ENCODE measurements around the gene AFF1. TPM values are rescaled to one million over a fixed set of nuclear protein-coding genes. Genes with fewer than 3 reads are reported as not detected.

Gene AFF1
- total RNA-seq, 4 donors from 2014 or later: 26.7 to 200 (median 92.5) TPM

GRCh38 chr4:86944964-86945781 lies 10.4 kb downstream of the AFF1 start:
- Histone ChIP-seq H3K4me3 (no peak overlapping the region), H3K36me3 (no peaks in the 10 kb centered on the region), H3K4me1 (peaks cover 0 to 20% of the 10 kb centered on the region in 2 donors), H3K27ac (no peak overlapping the region), H3K27me3 (no peaks in the 10 kb centered on the region), H3K9me3 (no peaks in the 10 kb centered on the region)
- intact Hi-C loops (cut with DNase I; ENCODE audit: low total_unique reads): loop anchor here (10.0 kb wide), 1 partner anchor 50 kb away; no protein-coding TSS in a partner anchor
- DNase-seq: no peak
- TF ChIP-seq CTCF (IDR thresholded peaks at IDR 0.05) (no peak), POLR2A (IDR thresholded peaks at IDR 0.05) (no peak)

- intact Hi-C loops (cut with DNase I; ENCODE audit: low total_unique reads): loop anchor here (10.0 kb wide), 1 partner anchor 48 kb away; no protein-coding TSS in a partner anchor
- H3K36me3 ChIP-seq: no peaks in the 10 kb centered on the region
- H3K4me1 ChIP-seq: peaks cover 0 to 15% of the 10 kb centered on the region in 2 donors
- no peaks in the 10 kb centered on the region for H3K9me3 ChIP-seq
- H3K27ac ChIP-seq: no peak overlapping the region
- H3K4me3 ChIP-seq: no peak overlapping the region
- TF ChIP-seq POLR2A (IDR thresholded peaks at IDR 0.05) (no peak), CTCF (IDR thresholded peaks at IDR 0.05) (no peak)
- no peaks in the 10 kb centered on the region for H3K27me3 ChIP-seq
- DNase-seq: no peak
Measured at GRCh38 chr4:86946868-86947500, 12.2 kb downstream of the AFF1 start.

GRCh38 chr4:86947501-86948120 lies 12.8 kb downstream of the AFF1 start:
- intact Hi-C loops (cut with DNase I; ENCODE audit: low total_unique reads): loop anchor here (10.0 kb wide), 1 partner anchor 47 kb away; no protein-coding TSS in a partner anchor
- H3K27ac ChIP-seq: no peak overlapping the region
- TF ChIP-seq POLR2A (IDR thresholded peaks at IDR 0.05) (no peak), CTCF (IDR thresholded peaks at IDR 0.05) (no peak)

GRCh38 chr4:86948276-86948675 lies 13.5 kb downstream of the AFF1 start:
- TF ChIP-seq CTCF (IDR thresholded peaks at IDR 0.05) (no peak), POLR2A (IDR thresholded peaks at IDR 0.05) (no peak)
- intact Hi-C loops (cut with DNase I; ENCODE audit: low total_unique reads): loop anchor here (10.0 kb wide), 1 partner anchor 47 kb away; no protein-coding TSS in a partner anchor
- Histone ChIP-seq H3K4me3 (no peak overlapping the region), H3K9me3 (no peaks in the 10 kb centered on the region), H3K27ac (no peak overlapping the region), H3K27me3 (no peaks in the 10 kb centered on the region), H3K4me1 (peaks cover 0 to 8% of the 10 kb centered on the region in 2 donors), H3K36me3 (no peaks in the 10 kb centered on the region)
- DNase-seq: no peak

More at GRCh38 chr4:86947501-86948120, 12.8 kb downstream of the AFF1 start:
- no peak for DNase-seq
- H3K9me3 ChIP-seq: no peaks in the 10 kb centered on the region
- H3K4me3 ChIP-seq: no peak overlapping the region
- H3K27me3 ChIP-seq: no peaks in the 10 kb centered on the region
- H3K36me3 ChIP-seq: no peaks in the 10 kb centered on the region
- H3K4me1 ChIP-seq: peaks cover 0 to 8% of the 10 kb centered on the region in 2 donors

Data from uterus (tissue), 4 donors.